GM12878 (cell line): Measurements from ENCODE around the gene PTBP1.
"Not testable (repeated sequence)": the region's sequence is repeated elsewhere in the genome, so short reads cannot be mapped to it uniquely, and the experiment has no call there.

Experiments used
- CEBPB ChIP-seq, 2 experiments: fragments of 150-350 bp in 1 of 2; IDR thresholded peaks; 2 replicates each; pipeline ENCODE4 v1.6.1; 2012 to 2014; ENCODE audit warnings: low read depth in 2 of 2, low read length in 2 of 2, borderline replicate concordance in 1 of 2, inconsistent platforms in 1 of 2
- JUNB ChIP-seq: IDR thresholded peaks from 2 replicates; pipeline ENCODE4 v1.6.1; 2016; ENCODE audit warnings: antibody characterized with exemption, mild to moderate bottlenecking
- MYC ChIP-seq: IDR thresholded peaks from 2 replicates; pipeline ENCODE4 v1.6.1; 2011; ENCODE audit warnings: mild to moderate bottlenecking, low read length, moderate library complexity, inconsistent platforms; ENCODE audit not compliant: insufficient read depth, insufficient replicate concordance, insufficient read length, severe bottlenecking
- POLR2A ChIP-seq: IDR thresholded peaks from 2 replicates; pipeline ENCODE4 v1.6.1; 2011; ENCODE audit warnings: low read depth, mild to moderate bottlenecking, low read length
- TBL1XR1 ChIP-seq: IDR thresholded peaks from 2 replicates; pipeline ENCODE4 v1.6.1; 2012; ENCODE audit warnings: low read depth, low read length, improper control_type of control experiment
- TCF3 ChIP-seq: IDR thresholded peaks from 2 replicates; pipeline ENCODE4 v1.6.1; 2012; ENCODE audit warnings: low read depth, mild to moderate bottlenecking, low read length, borderline replicate concordance; ENCODE audit not compliant: insufficient read depth
- TF ChIP-seq, protein P1 (sequence below), 3 experiments: IDR thresholded peaks in 2 of 3; conservative IDR thresholded peaks in 1 of 3; 2 replicates each; pipeline ENCODE4 v1.5.1; 2011; ENCODE audit warnings: low read depth in 3 of 3, low read length in 3 of 3, mild to moderate bottlenecking in 3 of 3, control low read depth in 2 of 3, moderate library complexity in 2 of 3, inconsistent platforms in 1 of 3, mixed read lengths in 1 of 3; ENCODE audit not compliant: control insufficient read depth in 2 of 3, insufficient read depth in 1 of 3; ENCODE audit errors: extremely low read depth in 1 of 3

DNA sequence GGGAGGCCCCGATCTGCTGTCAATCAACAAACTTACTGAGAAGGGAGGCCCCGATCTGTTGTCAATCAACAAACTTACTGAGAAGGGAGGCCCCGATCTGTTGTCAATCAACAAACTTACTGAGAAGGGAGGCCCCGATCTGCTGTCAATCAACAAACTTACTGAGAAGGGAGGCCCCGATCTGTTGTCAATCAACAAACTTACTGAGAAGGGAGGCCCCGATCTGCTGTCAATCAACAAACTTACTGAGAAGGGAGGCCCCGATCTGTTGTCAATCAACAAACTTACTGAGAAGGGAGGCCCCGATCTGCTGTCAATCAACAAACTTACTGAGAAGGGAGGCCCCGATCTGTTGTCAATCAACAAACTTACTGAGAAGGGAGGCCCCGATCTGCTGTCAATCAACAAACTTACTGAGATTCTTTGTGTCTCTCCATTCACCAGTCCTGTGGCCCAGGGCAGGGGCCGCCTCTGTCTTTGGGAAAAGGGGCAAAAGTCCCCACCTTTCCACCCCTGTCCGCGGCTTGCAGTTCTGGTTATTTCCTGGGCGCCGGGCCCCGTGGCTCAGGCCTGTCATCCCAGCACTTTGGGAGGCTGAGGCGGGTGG, 56.5 kb downstream of the PTBP1 start:
- not testable (repeated sequence) for TF ChIP-seq JUNB; MYC; TBL1XR1; POLR2A; CEBPB (IDR thresholded peaks at IDR 0.05; ENCODE audit: borderline replicate concordance in 1 of 2, low read depth in 2 of 2, low read length in 2 of 2); TCF3
- TF ChIP-seq, protein P1, sequence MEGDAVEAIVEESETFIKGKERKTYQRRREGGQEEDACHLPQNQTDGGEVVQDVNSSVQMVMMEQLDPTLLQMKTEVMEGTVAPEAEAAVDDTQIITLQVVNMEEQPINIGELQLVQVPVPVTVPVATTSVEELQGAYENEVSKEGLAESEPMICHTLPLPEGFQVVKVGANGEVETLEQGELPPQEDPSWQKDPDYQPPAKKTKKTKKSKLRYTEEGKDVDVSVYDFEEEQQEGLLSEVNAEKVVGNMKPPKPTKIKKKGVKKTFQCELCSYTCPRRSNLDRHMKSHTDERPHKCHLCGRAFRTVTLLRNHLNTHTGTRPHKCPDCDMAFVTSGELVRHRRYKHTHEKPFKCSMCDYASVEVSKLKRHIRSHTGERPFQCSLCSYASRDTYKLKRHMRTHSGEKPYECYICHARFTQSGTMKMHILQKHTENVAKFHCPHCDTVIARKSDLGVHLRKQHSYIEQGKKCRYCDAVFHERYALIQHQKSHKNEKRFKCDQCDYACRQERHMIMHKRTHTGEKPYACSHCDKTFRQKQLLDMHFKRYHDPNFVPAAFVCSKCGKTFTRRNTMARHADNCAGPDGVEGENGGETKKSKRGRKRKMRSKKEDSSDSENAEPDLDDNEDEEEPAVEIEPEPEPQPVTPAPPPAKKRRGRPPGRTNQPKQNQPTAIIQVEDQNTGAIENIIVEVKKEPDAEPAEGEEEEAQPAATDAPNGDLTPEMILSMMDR (IDR thresholded peaks at IDR 0.05 in 2 of 3, conservative IDR thresholded peaks at IDR 0.05 in 1 of 3; ENCODE audit: control insufficient read depth in 2 of 3, extremely low read depth in 1 of 3, insufficient read depth in 1 of 3, low read depth in 3 of 3, low read length in 3 of 3) = not testable (repeated sequence)
